ENCODE results near the gene LRRC37B.

GRCh38 chr17:32033223-32033622 lies 26.0 kb downstream of the LRRC37B start:
- TF ChIP-seq, protein P1, sequence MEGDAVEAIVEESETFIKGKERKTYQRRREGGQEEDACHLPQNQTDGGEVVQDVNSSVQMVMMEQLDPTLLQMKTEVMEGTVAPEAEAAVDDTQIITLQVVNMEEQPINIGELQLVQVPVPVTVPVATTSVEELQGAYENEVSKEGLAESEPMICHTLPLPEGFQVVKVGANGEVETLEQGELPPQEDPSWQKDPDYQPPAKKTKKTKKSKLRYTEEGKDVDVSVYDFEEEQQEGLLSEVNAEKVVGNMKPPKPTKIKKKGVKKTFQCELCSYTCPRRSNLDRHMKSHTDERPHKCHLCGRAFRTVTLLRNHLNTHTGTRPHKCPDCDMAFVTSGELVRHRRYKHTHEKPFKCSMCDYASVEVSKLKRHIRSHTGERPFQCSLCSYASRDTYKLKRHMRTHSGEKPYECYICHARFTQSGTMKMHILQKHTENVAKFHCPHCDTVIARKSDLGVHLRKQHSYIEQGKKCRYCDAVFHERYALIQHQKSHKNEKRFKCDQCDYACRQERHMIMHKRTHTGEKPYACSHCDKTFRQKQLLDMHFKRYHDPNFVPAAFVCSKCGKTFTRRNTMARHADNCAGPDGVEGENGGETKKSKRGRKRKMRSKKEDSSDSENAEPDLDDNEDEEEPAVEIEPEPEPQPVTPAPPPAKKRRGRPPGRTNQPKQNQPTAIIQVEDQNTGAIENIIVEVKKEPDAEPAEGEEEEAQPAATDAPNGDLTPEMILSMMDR (IDR thresholded peaks at IDR 0.05): no peak
- TF ChIP-seq POLR2A (IDR thresholded peaks at IDR 0.05) (no peak), POLR2AphosphoS5 (IDR thresholded peaks at IDR 0.05) (no peak), EP300 (IDR thresholded peaks at IDR 0.05) (no peak)

Data from gastroesophageal sphincter (tissue), 3 donors.